HUES6 (cell line): ENCODE measurements around the gene TRIM54.

Experiments used
- H3K27ac ChIP-seq: 2 replicates; pipeline ENCODE4 v1.7.0; 2013; ENCODE audit warnings: low read depth, mild to moderate bottlenecking, low read length, inconsistent platforms
- H3K27me3 ChIP-seq: 2 replicates; pipeline ENCODE4 v1.6.1; 2013; ENCODE audit warnings: low read length; ENCODE audit not compliant: control insufficient read depth, insufficient read depth
- H3K36me3 ChIP-seq: 2 replicates; pipeline ENCODE4 v1.6.1; 2013; ENCODE audit warnings: low read length; ENCODE audit not compliant: control insufficient read depth, insufficient read depth
- H3K4me1 ChIP-seq: 2 replicates; pipeline ENCODE4 v1.6.1; 2013; ENCODE audit warnings: low read length; ENCODE audit not compliant: control insufficient read depth, insufficient read depth
- H3K4me3 ChIP-seq: 2 replicates; pipeline ENCODE4 v1.5.1; 2013; ENCODE audit warnings: low read depth, low read length
- H3K9ac ChIP-seq: one replicate; pipeline ENCODE4 v1.6.1; 2013; ENCODE audit warnings: mild to moderate bottlenecking, low read length
- H3K9me3 ChIP-seq: 2 replicates; pipeline ENCODE4 v1.6.1; 2013; ENCODE audit warnings: low read depth, low read length; ENCODE audit not compliant: control insufficient read depth, insufficient read depth

Gene TRIM54

GRCh38 chr2:27281855-27282559 is at the start of gene TRIM54:
Gene TRIM54 (plus strand): TSS chr2:27282429. CDS start chr2:27282732, 303 bp downstream.
- H3K36me3 ChIP-seq: no peaks in the 10 kb centered on the region
- H3K27me3 ChIP-seq: peaks cover 4% of the 10 kb centered on the region; the same call in 1 of the 2 replicates
- H3K4me1 ChIP-seq: peaks cover 27% of the 10 kb centered on the region
- H3K9ac ChIP-seq: peak within 1 kb of the TSS; percentile 67
- H3K9me3 ChIP-seq: no peaks in the 10 kb centered on the region
- H3K4me3 ChIP-seq: peak within 1 kb of the TSS; percentile 49
- 0 out of 2 replicates have a peak within 1 kb of the TSS, but pooled peaks have one; percentile 39 for H3K27ac ChIP-seq

GRCh38 chr2:27233341-27233740 is 48.9 kb upstream of the TRIM54 start:
- H3K9me3 ChIP-seq: no peaks in the 10 kb centered on the region
- no peak overlapping the region for H3K4me3 ChIP-seq
- no peaks in the 10 kb centered on the region for H3K4me1 ChIP-seq
- no peaks in the 10 kb centered on the region for H3K27me3 ChIP-seq
- no peak overlapping the region for H3K27ac ChIP-seq
- H3K36me3 ChIP-seq: peaks cover 96% of the 10 kb centered on the region
- no peak overlapping the region for H3K9ac ChIP-seq

GRCh38 chr2:27236136-27236535 is 46.1 kb upstream of the TRIM54 start:
- H3K27ac ChIP-seq: no peak overlapping the region
- peaks cover 99% of the 10 kb centered on the region for H3K36me3 ChIP-seq
- no peak overlapping the region for H3K9ac ChIP-seq

DNA sequence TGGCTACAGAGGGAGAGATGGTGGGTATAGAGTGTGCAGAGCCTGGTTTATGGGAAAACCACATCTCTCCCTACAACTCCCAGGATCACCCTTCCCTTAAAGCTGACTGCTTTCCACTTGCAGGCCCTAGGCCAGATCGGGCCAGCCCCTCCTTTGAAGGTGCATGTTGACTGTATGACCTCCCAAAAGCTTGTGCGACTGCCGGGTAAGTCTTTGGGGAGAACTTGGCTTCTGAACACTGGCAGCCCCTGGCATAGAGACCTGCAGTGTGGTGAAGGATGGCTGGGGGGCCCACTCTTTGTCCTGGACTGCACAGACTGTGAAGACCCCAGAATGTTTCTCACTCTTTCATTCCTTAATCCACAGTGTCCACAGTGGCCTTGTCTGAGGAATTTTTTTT is 45.6 kb upstream of the TRIM54 start:
- H3K9me3 ChIP-seq: no peaks in the 10 kb centered on the region
- no peak overlapping the region for H3K9ac ChIP-seq
- H3K4me3 ChIP-seq: no peak overlapping the region
- H3K27ac ChIP-seq: no peak overlapping the region
- no peaks in the 10 kb centered on the region for H3K4me1 ChIP-seq
- peaks cover 99% of the 10 kb centered on the region for H3K36me3 ChIP-seq
- H3K27me3 ChIP-seq: no peaks in the 10 kb centered on the region

More at GRCh38 chr2:27236136-27236535, 46.1 kb upstream of the TRIM54 start:
- Histone ChIP-seq H3K4me1 (no peaks in the 10 kb centered on the region), H3K4me3 (no peak overlapping the region), H3K27me3 (no peaks in the 10 kb centered on the region), H3K9me3 (no peaks in the 10 kb centered on the region)

- H3K4me1 ChIP-seq: no peaks in the 10 kb centered on the region
- no peak overlapping the region for H3K9ac ChIP-seq
- H3K9me3 ChIP-seq: no peaks in the 10 kb centered on the region
- H3K36me3 ChIP-seq: peaks cover 99% of the 10 kb centered on the region
- no peaks in the 10 kb centered on the region for H3K27me3 ChIP-seq
- H3K4me3 ChIP-seq: no peak overlapping the region
- no peak overlapping the region for H3K27ac ChIP-seq
Observed at GRCh38 chr2:27237341-27237945, 44.8 kb upstream of the TRIM54 start.

- peaks cover 99% of the 10 kb centered on the region for H3K36me3 ChIP-seq
Observed at GRCh38 chr2:27238976-27239375, 43.3 kb upstream of the TRIM54 start.

GRCh38 chr2:27240406-27240805 is 41.8 kb upstream of the TRIM54 start:
- no peak overlapping the region for H3K4me3 ChIP-seq
- peaks cover 97% of the 10 kb centered on the region for H3K36me3 ChIP-seq
- no peaks in the 10 kb centered on the region for H3K27me3 ChIP-seq
- H3K9me3 ChIP-seq: no peaks in the 10 kb centered on the region
- H3K9ac ChIP-seq: no peak overlapping the region
- H3K4me1 ChIP-seq: no peaks in the 10 kb centered on the region
- no peak overlapping the region for H3K27ac ChIP-seq

More at GRCh38 chr2:27238976-27239375, 43.3 kb upstream of the TRIM54 start:
- Histone ChIP-seq H3K9me3 (no peaks in the 10 kb centered on the region), H3K4me1 (no peaks in the 10 kb centered on the region), H3K9ac (no peak overlapping the region), H3K27me3 (no peaks in the 10 kb centered on the region), H3K4me3 (no peak overlapping the region), H3K27ac (no peak overlapping the region)

DNA sequence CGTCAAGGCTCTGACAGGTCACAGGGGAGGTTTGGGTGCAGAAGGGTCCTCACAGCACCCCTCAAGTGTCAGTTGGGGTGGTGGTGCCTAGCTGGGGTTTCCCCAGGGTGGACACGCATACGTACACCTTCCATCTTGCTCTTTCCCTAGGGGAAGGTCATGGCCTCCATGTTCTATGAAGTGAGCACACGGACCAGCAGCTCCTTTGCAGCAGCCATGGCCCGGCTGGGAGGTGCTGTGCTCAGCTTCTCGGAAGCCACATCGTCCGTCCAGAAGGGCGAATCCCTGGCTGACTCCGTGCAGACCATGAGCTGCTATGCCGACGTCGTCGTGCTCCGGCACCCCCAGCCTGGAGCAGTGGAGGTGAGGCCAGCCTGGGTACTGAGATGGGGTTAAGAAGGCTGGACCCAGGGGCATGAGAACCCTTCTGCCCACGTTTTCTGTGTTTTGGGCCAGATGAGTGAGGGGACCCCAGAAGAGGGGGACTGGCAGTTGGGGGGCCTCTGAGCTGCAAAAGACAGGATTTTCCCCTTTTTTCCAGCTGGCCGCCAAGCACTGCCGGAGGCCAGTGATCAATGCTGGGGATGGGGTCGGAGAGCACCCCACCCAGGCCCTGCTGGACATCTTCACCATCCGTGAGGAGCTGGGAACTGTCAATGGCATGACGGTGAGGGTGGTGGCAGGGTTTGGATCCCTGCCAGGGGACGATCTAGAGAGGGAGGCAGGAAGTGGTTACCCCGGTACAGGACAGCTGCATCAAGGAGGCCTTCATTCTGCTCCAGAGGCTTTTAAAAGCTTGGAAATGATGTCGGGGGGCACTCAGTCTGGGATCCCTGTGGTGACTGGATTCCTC is 40.2 kb upstream of the TRIM54 start:
- peaks cover 81% of the 10 kb centered on the region for H3K36me3 ChIP-seq
- no peaks in the 10 kb centered on the region for H3K9me3 ChIP-seq
- H3K27ac ChIP-seq: no peak overlapping the region
- no peak overlapping the region for H3K9ac ChIP-seq
- H3K4me3 ChIP-seq: no peak overlapping the region
- no peaks in the 10 kb centered on the region for H3K27me3 ChIP-seq
- H3K4me1 ChIP-seq: no peaks in the 10 kb centered on the region

DNA sequence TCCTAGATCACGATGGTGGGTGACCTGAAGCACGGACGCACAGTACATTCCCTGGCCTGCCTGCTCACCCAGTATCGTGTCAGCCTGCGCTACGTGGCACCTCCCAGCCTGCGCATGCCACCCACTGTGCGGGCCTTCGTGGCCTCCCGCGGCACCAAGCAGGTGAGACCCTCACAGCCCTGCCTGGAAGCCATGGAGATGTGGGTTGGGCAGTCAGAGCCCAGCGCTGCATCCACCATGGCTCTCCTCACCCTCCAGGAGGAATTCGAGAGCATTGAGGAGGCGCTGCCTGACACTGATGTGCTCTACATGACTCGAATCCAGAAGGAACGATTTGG is 39.6 kb upstream of the TRIM54 start:
- peaks cover 75% of the 10 kb centered on the region for H3K36me3 ChIP-seq
- H3K4me3 ChIP-seq: no peak overlapping the region

GRCh38 chr2:27243391-27244130 is 38.7 kb upstream of the TRIM54 start:
- H3K4me3 ChIP-seq: no peak overlapping the region
- no peaks in the 10 kb centered on the region for H3K9me3 ChIP-seq
- peaks cover 65% of the 10 kb centered on the region for H3K36me3 ChIP-seq
- H3K4me1 ChIP-seq: no peaks in the 10 kb centered on the region
- no peak overlapping the region for H3K27ac ChIP-seq
- no peaks in the 10 kb centered on the region for H3K27me3 ChIP-seq
- H3K9ac ChIP-seq: no peak overlapping the region

More for the DNA sequence above, 39.6 kb upstream of the TRIM54 start:
- H3K9ac ChIP-seq: no peak overlapping the region
- H3K4me1 ChIP-seq: no peaks in the 10 kb centered on the region
- H3K27ac ChIP-seq: no peak overlapping the region
- no peaks in the 10 kb centered on the region for H3K9me3 ChIP-seq
- no peaks in the 10 kb centered on the region for H3K27me3 ChIP-seq
